GM15510 (cell line): ENCODE results near the gene KCP.

Experiments
- POLR2A ChIP-seq: IDR thresholded peaks from 3 replicates; pipeline ENCODE4 v1.6.1; 2011; ENCODE audit warnings: borderline replicate concordance; ENCODE audit not compliant: insufficient read length; ENCODE audit errors: extremely low read depth

Gene KCP

GRCh38 chr7:128919241-128919640 lies 8.7 kb upstream of the KCP start:
- TF ChIP-seq POLR2A = no peak

GRCh38 chr7:128918016-128918665 lies 7.6 kb upstream of the KCP start:
- no peak for TF ChIP-seq POLR2A

- TF ChIP-seq POLR2A = no peak
Observed at GRCh38 chr7:128917122-128917521, 6.6 kb upstream of the KCP start.

- no peak for TF ChIP-seq POLR2A
Observed at GRCh38 chr7:128916643-128916915, 6.1 kb upstream of the KCP start.

GRCh38 chr7:128915841-128916642 lies 5.5 kb upstream of the KCP start:
- TF ChIP-seq POLR2A = no peak

- TF ChIP-seq POLR2A = no peak
Observed at GRCh38 chr7:128915271-128915819, 4.8 kb upstream of the KCP start.

GRCh38 chr7:128914566-128915151 lies 4.2 kb upstream of the KCP start:
- TF ChIP-seq POLR2A = no peak

- no peak for TF ChIP-seq POLR2A
Observed at GRCh38 chr7:128913870-128914565, 3.5 kb upstream of the KCP start.

GRCh38 chr7:128912281-128912680 lies 1.8 kb upstream of the KCP start:
- TF ChIP-seq POLR2A = no peak

- no peak for TF ChIP-seq POLR2A
Observed at GRCh38 chr7:128911423-128912031, 1.0 kb upstream of the KCP start.

- TF ChIP-seq POLR2A = no peak
Observed at GRCh38 chr7:128909625-128910568, 612 bp downstream of the KCP start.

- no peak for TF ChIP-seq POLR2A
Observed at GRCh38 chr7:128908750-128909624, 1.5 kb downstream of the KCP start.
